ENCODE measurements around the gene SPAG16. TPM values are rescaled to one million over a fixed set of nuclear protein-coding genes. Genes with fewer than 3 reads are reported as not detected.

Gene SPAG16
- total and polyA plus RNA-seq, 2 of the 13 experiments (the other 11 are each of a cell fraction or from before 2014, with no cell fraction given): 9.6 to 26.5 TPM

GRCh38 chr2:214410918-214411554 lies 1126.8 kb downstream of the SPAG16 start, which contains the start of gene VWC2L (continued):
- no peak for TF ChIP-seq MLLT10 (CRISPR knock-in tag; IDR thresholded peaks at IDR 0.05)
- no peak for TF ChIP-seq ZNF10 (CRISPR knock-in tag; IDR thresholded peaks at IDR 0.05; ENCODE audit: borderline replicate concordance, low read depth)
- peak; percentile 70; the same call in 1 of the 2 replicates for TF ChIP-seq NRL (CRISPR knock-in tag; IDR thresholded peaks at IDR 0.05; ENCODE audit: borderline replicate concordance)
- TF ChIP-seq PLSCR1 (CRISPR knock-in tag; IDR thresholded peaks at IDR 0.05; ENCODE audit: borderline replicate concordance): no peak
- TF ChIP-seq, protein P1, sequence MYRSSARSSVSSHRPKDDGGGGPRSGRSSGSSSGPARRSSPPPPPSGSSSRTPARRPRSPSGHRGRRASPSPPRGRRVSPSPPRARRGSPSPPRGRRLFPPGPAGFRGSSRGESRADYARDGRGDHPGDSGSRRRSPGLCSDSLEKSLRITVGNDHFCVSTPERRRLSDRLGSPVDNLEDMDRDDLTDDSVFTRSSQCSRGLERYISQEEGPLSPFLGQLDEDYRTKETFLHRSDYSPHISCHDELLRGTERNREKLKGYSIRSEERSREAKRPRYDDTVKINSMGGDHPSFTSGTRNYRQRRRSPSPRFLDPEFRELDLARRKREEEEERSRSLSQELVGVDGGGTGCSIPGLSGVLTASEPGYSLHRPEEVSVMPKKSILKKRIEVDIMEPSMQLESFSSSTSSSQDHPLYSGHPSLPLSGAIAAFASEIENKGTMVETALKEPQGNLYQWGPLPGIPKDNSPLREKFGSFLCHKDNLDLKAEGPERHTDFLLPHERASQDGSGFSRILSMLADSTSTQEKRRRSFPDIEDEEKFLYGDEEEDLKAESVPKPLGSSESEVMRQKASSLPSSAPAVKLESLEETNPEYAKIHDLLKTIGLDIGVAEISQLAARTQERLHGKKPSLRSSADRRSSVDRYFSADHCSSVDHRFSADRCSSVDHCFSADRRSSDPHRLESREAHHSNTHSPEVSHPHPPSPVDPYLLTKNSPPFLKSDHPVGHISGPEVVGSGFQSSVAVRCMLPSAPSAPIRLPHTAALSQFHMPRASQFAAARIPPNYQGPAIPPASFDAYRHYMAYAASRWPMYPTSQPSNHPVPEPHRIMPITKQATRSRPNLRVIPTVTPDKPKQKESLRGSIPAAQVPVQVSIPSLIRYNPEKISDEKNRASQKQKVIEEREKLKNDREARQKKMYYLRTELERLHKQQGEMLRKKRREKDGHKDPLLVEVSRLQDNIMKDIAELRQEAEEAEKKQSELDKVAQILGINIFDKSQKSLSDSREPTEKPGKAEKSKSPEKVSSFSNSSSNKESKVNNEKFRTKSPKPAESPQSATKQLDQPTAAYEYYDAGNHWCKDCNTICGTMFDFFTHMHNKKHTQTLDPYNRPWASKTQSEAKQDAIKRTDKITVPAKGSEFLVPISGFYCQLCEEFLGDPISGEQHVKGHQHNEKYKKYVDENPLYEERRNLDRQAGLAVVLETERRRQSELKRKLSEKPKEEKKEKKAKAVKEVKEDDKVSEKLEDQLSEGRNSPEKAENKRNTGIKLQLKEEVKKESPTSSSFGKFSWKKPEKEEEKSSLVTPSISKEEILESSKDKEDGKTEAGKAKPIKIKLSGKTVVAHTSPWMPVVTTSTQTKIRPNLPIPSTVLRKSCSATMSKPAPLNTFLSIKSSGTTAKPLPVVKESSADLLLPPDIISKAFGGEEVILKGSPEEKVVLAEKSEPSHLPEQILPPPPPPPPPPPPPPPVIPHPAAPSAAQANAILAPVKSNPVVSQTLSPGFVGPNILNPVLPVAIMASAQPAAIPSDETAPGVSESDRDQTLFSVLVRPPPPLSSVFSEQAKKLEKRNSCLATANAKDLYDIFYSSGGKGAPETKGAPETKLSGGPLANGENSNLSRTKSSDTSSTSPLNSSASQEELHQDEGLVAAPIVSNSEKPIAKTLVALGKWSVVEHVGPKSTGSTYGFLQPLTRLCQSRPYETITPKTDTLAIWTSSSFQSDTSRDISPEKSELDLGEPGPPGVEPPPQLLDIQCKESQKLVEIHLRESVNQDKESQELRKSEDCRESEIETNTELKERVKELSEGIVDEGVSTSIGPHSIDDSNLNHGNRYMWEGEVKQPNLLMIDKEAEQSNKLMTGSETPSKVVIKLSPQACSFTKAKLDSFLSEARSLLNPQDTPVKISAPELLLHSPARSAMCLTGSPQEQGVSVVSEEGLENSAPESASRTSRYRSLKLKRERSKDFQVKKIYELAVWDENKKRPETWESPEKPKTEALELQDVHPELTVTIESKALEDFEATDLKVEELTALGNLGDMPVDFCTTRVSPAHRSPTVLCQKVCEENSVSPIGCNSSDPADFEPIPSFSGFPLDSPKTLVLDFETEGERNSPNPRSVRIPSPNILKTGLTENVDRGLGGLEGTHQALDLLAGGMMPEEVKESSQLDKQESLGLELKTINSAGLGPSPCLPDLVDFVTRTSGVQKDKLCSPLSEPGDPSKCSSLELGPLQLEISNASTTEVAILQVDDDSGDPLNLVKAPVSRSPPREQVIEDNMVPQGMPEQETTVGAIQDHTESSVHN (CRISPR knock-in tag; IDR thresholded peaks at IDR 0.05): no peak
- no peak for TF ChIP-seq HINFP (CRISPR knock-in tag; IDR thresholded peaks at IDR 0.05; ENCODE audit: low read depth)
- peak; percentile 61; the same call in 1 of the 2 replicates for TF ChIP-seq ZNF276 (CRISPR knock-in tag; IDR thresholded peaks at IDR 0.05; ENCODE audit: low read depth)
- TF ChIP-seq ZFP36 (IDR thresholded peaks at IDR 0.05; ENCODE audit: borderline replicate concordance, low read depth, low read length, partially characterized antibody): no peak
- TF ChIP-seq HNF1A (IDR thresholded peaks at IDR 0.05; ENCODE audit: low read depth): no peak
- TF ChIP-seq HNF1A (CRISPR knock-in tag; IDR thresholded peaks at IDR 0.05; ENCODE audit: borderline replicate concordance): no peak
